ENCODE results near the gene ST8SIA5. TPM values are rescaled to one million over a fixed set of nuclear protein-coding genes. Genes with fewer than 3 reads are reported as not detected.

The ST8SIA5 gene
- total and polyA plus RNA-seq, 10 of the 15 experiments (the other 5 are each of a cell fraction or from before 2014, with no cell fraction given), result 0.02 to 0.32 (median 0.12) TPM; not detected in 1

DNA sequence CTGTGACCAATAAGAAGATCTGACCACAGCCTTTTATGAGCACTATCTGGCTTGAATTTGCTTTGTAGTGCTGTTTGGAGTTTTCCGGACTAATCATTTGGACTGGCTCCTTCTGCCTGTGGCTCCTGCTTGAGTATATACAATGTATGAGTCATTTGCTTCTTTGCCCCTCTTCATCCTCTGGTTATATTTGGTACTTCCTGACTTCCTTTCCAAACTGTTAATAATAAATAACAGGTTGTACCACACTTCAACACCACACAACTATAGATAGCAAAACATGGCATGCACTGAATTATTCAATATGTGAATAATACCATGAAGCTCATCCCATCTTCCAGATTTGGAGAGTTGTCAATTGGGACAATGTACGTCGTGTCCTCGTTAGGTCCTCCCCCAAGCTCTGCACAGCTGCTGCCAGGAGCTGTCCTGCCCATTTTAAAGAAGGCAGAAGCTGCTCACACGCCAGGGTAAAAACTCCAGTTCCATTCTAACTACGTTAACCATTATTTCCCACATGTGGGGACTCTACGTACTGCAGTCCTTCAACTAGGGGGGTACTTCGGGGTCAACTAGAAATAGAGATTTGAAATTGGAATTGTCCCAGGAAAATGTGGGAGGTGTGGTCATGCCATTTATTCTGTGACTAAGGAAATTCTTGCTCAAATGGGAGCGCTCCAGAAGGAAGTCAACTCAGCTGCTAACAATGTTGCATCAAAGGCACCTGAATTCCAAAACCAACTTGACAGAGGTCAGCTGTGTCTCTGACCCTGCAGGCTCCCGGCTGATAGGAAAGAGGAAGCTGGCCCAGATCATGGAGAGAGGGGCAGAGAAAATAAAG is 38.1 kb downstream of the ST8SIA5 start:
- DNase-seq (ENCODE audit: low read depth, low spot score) (no peak), ATAC-seq (no peak), FAIRE-seq (no peak)
- Histone ChIP-seq H3K4me2 (ENCODE audit: control insufficient read depth, insufficient read depth) (no peak overlapping the region), H3K4me3 (no peak overlapping the region), H4K20me1 (ENCODE audit: control insufficient read depth, insufficient read depth) (no peaks in the 10 kb centered on the region), H3K9ac (ENCODE audit: control insufficient read depth, insufficient read depth, low read length) (no peak overlapping the region), H3K79me2 (ENCODE audit: control insufficient read depth, insufficient read depth, low read length) (no peaks in the 10 kb centered on the region), H3K4me1 (ENCODE audit: control insufficient read depth, insufficient read depth, low read length) (no peaks in the 10 kb centered on the region), H3K9me3 (replicated peaks; ENCODE audit: control insufficient read depth, insufficient read depth, low read length) (no peaks in the 10 kb centered on the region), H2AFZ (ENCODE audit: control insufficient read depth, low read depth, low read length) (no peak overlapping the region), H3K27me3 (replicated peaks in 1 of 2; ENCODE audit: control insufficient read depth in 2 of 2, insufficient read depth in 2 of 2, low read length in 1 of 2) (peaks cover 0 to 2% of the 10 kb centered on the region in 2 experiments; a peak in 1 of 4 replicates), H3K36me3 (ENCODE audit: control insufficient read depth in 2 of 2, insufficient read depth in 2 of 2, low read length in 1 of 2) (no peaks in the 10 kb centered on the region), H3K27ac (ENCODE audit: control insufficient read depth, insufficient read depth) (no peak overlapping the region)
- RAD21 ChIA-PET (ENCODE audit: unreplicated experiment), result no interaction called here
- TF ChIP-seq, protein P1, sequence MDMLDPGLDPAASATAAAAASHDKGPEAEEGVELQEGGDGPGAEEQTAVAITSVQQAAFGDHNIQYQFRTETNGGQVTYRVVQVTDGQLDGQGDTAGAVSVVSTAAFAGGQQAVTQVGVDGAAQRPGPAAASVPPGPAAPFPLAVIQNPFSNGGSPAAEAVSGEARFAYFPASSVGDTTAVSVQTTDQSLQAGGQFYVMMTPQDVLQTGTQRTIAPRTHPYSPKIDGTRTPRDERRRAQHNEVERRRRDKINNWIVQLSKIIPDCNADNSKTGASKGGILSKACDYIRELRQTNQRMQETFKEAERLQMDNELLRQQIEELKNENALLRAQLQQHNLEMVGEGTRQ (IDR thresholded peaks at IDR 0.05; ENCODE audit: borderline replicate concordance, low read depth, low read length), result no peak
- TF ChIP-seq KLF5 (IDR thresholded peaks at IDR 0.05; ENCODE audit: partially characterized antibody) (no peak), POLR2AphosphoS5 (IDR thresholded peaks at IDR 0.05; ENCODE audit: low read length) (no peak), EZH2 (IDR thresholded peaks at IDR 0.05; ENCODE audit: borderline replicate concordance, control insufficient read depth, low read depth, low read length) (no peak), EP300 (IDR thresholded peaks at IDR 0.05; ENCODE audit: borderline replicate concordance in 1 of 2, control insufficient read depth in 1 of 2, low read depth in 2 of 2, low read length in 2 of 2) (no peak), SP1 (IDR thresholded peaks at IDR 0.05; ENCODE audit: low read depth, low read length) (no peak)
- SMC1A ChIA-PET (ENCODE audit: uncharacterized antibody, unreplicated experiment), result no interaction called here
- 20% methylated on average over 10 of the region's 10 CpGs for WGBS (ENCODE audit: insufficient coverage, insufficient replicate concordance, low lambda C conversion rate, missing lambda C conversion rate)
- in situ Hi-C loops (cut with MboI), result no loop called here
- POLR2A ChIA-PET, result interaction anchor here (0.5 to 0.6 kb wide), 2 partner anchors 197 to 840 kb away, joined by 3 to 6 read pairs; no protein-coding TSS in a partner anchor
- intact Hi-C loops (cut with micrococcal nuclease; ENCODE audit: unreplicated experiment), result no loop called here
- BruUV-seq (replicated peaks), result no TSS peak
- CTCF ChIA-PET, result interaction anchor here (1.1 kb wide), 1 partner anchor 12 kb away, joined by 3 read pairs; no protein-coding TSS in a partner anchor
